Measurements from ENCODE around the gene FGF11.
"Not testable (repeated sequence)": the region's sequence is repeated elsewhere in the genome, so short reads cannot be mapped to it uniquely, and the experiment has no call there.

Gene FGF11

DNA sequence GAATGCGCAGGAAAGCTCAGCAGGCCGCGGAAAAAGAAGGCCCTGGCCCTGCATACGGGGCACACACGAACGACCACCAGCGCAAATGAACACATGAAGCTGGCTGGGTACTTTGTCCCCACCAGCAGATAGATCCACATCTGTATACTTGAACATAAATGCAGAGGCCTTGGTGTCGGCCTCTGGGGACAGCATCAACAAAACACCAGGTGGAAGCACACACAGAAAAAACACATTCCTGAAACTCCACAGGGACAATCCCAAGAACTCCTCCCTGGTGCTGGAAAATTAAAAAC lies 40.7 kb downstream of the FGF11 start:
- no peak for DNase-seq (ENCODE audit: low read depth)

DNA sequence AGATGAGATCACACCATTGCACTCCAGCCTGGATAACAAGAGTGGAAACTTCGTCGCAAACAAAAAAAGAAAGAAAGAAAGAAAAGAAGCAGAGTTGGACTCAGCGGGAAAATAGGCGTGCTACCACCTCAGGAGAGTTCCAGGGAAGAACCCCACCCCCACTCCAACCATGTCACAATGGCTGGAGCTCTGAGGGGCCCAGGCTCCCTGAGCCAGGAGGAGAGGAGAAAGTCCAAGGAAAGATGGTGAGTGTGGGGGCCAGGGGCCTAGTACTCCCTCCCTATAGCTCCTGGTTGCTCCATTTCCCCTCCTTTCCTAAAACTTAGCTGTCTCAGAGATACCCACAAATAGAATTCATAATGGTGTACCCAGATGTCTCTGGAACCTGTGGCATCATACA lies 42.0 kb downstream of the FGF11 start, which contains the start of gene SLC35G6:
Gene SLC35G6 (plus strand): TSS at position 172 of the 400 bp plus-strand sequence. CDS start 71 bp downstream, at position 243.
- DNase-seq (ENCODE audit: low read depth) = not testable (repeated sequence)

GRCh38 chr17:7481842-7482741 lies 42.8 kb downstream of the FGF11 start:
- not testable (repeated sequence) for DNase-seq (ENCODE audit: low read depth)

DNA sequence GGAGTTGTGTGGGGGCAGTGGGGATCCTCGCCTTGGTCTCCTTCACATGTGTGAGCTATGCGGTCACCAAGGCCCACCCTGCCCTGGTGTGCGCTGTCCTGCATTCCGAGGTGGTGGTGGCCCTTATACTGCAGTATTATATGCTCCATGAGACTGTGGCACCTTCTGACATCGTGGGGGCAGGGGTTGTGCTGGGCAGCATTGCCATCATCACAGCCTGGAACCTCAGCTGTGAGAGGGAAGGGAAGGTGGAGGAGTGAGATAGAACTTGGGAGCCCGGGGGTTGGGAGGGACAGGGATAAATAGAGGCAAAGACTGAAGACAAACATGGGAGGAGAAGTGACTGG lies 43.4 kb downstream of the FGF11 start:
- DNase-seq (ENCODE audit: low read depth) = not testable (repeated sequence)

DNA sequence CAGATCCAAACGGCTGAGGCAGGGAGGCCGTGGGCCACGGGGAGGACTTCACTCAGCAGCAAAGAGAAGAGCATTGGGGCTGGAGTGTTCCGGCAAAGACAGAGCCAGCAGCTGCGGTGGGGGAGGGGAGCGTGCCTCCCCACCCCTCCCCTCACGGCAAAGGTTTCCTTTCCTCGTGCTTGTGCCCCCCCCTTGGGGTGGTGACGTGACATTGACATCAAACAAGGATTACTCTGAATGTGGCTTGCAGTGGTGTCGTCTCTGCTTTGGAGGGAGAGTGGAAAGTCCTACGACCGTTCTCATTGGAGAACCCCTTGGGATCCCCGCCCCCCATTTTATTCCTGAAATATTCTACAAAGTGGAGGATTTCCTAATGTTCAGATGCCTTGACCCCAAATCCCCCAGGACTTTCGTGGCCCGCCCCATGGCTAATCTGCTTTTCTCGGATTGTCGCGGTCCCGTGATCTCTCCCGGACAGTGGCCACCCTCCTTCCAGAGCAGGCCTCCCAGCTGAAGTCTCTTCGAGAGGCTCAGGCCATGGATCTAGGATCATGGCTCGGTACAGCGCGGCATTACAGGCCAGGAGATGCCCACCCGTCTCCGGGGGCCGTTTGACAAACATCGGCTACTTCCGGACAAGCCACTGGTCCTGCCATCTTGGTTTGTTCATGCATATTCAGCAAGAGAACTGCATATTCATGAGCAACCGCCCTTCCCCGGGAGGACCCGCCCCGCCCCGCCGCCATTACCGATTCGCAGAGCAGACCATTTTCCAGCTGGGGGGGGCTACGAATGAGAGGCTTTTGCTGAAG lies 44.1 kb downstream of the FGF11 start:
- DNase-seq (ENCODE audit: low read depth) = peak; percentile 69

- DNase-seq (ENCODE audit: low read depth) = peak; percentile 97
Measured at GRCh38 chr17:7484067-7484918, 45.0 kb downstream of the FGF11 start, which contains the start of gene POLR2A. POLR2A (plus strand) TSS chr17:7484366.

DNA sequence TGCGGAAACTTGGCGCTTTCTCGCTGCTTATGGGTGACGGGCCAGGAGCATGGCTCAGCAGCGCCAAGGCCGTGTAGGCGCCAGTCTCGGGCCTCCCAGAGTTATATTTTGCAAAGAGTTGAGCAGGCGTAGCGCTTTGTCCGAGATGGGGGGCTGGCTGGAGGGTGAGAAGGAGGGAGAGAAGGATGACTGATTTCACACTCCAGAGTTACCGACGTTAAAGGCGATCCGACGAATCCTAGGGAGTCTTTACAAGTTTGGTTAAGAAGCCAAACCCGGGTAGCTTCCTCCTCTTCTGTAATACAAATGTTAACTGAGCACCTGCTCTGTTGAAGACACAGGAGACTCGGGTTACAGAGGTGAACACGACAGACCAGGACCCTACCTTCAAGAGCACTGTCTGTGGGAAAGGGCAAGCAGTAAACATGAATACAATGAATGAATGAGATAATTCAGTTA lies 45.6 kb downstream of the FGF11 start:
- DNase-seq (ENCODE audit: low read depth) = no peak

GRCh38 chr17:7486181-7486580 lies 46.9 kb downstream of the FGF11 start:
- peak; percentile 10 for DNase-seq (ENCODE audit: low read depth)

DNA sequence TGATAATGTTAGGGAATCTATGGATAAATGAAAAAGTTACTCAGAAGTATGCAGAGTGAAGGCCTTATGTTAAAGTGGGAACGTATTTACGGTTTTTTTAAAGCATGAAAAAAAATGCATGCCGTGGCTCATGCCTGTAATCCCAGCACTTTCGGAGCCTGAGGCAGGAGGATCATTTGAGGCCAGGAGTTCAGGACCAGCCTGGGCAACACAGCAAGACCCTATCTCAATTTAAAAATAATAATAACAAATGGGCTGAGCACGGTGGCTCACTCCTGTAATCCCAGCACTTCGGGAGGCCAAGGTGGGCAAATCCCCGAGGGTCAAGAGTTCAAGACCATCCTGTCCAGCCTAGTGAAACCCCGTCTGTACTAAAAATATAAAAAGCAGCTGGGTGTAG lies 50.8 kb downstream of the FGF11 start:
- DNase-seq (ENCODE audit: low read depth) = no peak

DNA sequence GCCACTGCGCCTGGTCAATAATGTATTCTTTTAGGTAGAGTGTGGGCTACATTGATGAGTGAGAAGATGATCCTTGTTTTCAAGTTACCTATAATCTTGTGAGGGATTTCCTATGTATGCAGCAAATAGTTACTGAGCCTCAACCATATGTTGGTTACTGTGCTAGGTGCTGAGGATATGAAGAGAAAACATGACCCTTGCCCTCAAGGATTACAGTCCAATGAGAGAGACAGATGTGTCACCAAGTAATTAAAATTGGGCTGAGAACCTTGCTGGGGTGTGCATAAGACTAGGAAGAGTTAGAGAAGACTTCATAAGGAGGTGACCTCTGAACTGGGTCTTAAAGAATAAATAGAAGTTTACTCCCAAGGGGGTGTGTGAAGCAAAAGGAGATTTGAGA lies 52.3 kb downstream of the FGF11 start:
- no peak for DNase-seq (ENCODE audit: low read depth)

- DNase-seq (ENCODE audit: low read depth) = no peak
Measured at GRCh38 chr17:7493941-7494340, 54.6 kb downstream of the FGF11 start.

Data from GM04504 (cell line).